ENCODE data around the gene KIF12. TPM values are rescaled to one million over a fixed set of nuclear protein-coding genes. Genes with fewer than 3 reads are reported as not detected.
"Not testable (repeated sequence)": the region's sequence is repeated elsewhere in the genome, so short reads cannot be mapped to it uniquely, and the experiment has no call there.

The KIF12 gene
- total RNA-seq, 1 donor = not detected

DNA sequence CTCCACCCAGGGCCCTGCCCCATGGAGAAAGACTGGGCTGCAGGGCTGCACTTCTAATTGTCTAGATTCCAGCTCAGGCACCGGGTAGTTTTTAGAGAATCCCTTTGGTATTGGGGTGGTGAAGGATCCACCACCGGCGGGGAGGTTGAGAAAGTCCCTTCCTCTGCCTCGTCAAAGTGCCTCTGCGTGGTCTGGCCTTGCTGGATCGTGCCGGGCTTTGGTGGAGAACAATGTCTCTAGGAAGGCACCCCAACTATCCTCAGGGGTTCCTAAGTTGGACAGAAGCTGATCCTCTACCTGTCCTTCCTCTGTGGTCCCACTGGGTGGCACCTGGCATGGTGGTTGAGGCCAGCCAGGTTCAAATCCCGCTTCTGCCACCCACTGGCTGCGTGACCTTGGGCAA lies 13.7 kb downstream of the KIF12 start:
- no peak overlapping the region for H3K4me3 ChIP-seq (ENCODE audit: low read depth, low read length)
- DNase-seq (ENCODE audit: low read depth) = no peak
- TF ChIP-seq CTCF (IDR thresholded peaks at IDR 0.05; ENCODE audit: insufficient read depth, low read depth, low read length) = no peak

DNA sequence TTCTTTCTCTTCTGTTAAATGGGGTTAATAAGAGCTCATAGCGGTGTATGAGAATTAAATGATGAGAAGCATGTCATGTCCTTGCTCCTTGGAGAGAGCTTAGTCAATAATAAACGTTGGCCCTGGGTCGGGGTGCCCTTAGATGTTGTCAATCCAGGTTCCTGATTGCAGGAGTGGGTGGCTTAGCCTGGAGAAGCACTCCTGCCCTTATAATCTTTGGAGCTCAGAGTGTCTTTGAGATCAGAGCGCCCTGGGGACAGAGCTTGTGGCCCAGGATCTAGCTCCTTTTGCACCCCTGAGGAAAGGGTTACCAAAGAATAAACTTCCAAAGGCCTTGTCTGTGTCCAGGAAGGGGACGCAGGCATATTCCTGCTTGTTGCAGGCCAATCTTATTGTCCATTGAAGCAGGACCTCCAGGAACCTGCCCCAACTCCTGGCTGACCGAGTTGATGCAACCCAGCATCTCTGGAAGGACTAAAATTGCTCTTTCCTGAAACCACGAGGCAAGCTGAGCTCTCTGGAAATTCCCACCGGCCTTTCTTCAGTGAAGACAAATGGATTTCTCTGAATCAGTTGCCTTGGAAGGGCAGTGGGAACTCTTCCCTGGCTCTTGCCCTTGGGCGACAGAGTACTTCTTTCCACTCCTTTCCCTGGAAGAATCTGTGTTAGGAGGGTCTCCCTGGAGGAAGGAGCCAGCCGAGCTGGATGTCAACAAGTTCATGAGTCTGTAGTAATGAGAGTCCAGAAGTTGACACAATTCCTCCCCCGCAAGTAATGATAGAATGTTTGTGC lies 14.6 kb downstream of the KIF12 start:
- no peak overlapping the region for H3K4me3 ChIP-seq (ENCODE audit: low read depth, low read length)
- DNase-seq (ENCODE audit: low read depth) = no peak
- no peak for TF ChIP-seq CTCF (IDR thresholded peaks at IDR 0.05; ENCODE audit: insufficient read depth, low read depth, low read length)

GRCh38 chr9:114083666-114084065 lies 15.4 kb downstream of the KIF12 start:
- no peak for TF ChIP-seq CTCF (IDR thresholded peaks at IDR 0.05; ENCODE audit: insufficient read depth, low read depth, low read length)
- no peak for DNase-seq (ENCODE audit: low read depth)
- H3K4me3 ChIP-seq (ENCODE audit: low read depth, low read length) = no peak overlapping the region

DNA sequence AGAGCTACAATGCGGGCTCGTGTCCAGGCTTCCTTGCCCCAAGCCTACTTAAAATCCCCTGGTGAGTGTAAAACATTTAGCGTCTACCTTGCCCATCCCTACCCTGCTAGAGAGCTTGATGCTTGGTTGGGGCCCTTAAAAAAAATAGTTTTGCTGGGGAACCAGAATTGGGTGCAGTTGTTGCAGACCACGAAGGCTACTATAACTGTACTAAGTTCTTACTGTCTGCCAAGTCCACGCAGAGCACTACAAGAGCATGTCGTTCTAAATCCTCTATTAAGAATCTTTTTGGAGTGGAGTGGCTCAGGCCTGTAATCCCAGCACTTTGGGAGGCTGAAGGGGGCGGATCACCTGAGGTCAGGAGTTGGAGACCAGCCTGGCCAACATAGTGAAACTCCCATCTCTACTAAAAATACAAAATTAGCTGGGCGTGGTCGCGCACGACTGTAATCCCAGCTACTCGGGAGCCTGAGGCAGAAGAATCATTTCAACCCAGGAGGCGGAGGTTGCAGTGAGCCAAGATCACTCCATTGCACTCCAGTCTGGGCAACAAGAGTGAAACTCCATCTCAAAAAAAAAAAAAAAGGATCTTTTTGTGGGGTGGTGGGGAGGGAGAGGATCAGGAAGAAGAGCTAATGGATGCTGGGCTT lies 16.2 kb downstream of the KIF12 start:
- not testable (repeated sequence) for DNase-seq (ENCODE audit: low read depth); H3K4me3 ChIP-seq (ENCODE audit: low read depth, low read length)

DNA sequence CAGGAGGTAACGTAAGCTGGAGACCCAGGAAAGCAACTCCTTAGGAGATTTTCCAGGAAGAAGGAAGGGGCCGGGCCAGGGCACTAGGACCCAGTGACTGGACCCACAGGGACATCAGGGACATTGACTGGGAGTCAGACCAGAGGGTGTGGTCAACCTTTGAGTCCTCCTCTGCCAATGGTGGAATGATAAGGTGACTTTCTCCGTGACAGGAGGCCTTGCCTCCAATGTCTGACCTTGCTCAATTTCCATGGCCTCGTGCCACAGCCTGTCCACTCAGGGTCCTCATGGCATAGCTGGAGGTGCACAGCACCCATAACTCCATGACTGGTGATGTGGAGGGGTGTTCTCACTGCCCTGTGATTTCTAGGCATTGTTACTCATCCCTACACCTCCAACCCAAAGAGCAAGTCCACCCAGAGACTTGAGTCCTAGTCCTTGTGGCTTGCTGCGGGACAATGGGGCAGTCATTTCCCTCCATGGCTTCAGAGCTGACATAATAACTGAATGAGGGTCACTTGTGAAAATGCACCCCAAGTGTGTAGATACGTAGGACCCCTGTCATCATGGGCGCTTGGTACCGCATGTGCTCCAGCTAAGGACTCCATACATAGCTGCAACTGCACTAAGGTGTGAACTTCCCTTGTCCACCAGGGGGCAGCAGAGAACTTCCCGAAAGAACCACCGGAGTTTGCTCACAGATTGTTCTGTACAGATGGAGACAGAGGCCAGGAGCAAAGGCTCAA lies 16.9 kb downstream of the KIF12 start:
- peak; percentile 87 for DNase-seq (ENCODE audit: low read depth)
- H3K4me3 ChIP-seq (ENCODE audit: low read depth, low read length) = no peak overlapping the region
- peak; percentile 90 for TF ChIP-seq CTCF (IDR thresholded peaks at IDR 0.05; ENCODE audit: insufficient read depth, low read depth, low read length)

- DNase-seq (ENCODE audit: low read depth) = no peak
- TF ChIP-seq CTCF (IDR thresholded peaks at IDR 0.05; ENCODE audit: insufficient read depth, low read depth, low read length) = no peak
- no peak overlapping the region for H3K4me3 ChIP-seq (ENCODE audit: low read depth, low read length)
These were observed 17.6 kb downstream of the KIF12 start for GRCh38 chr9:114081441-114082016.
